GM12892 (cell line): Measurements from ENCODE around the gene LIPN.

Experiments used
- POLR2A ChIP-seq: IDR thresholded peaks from 2 replicates; pipeline ENCODE4 v1.6.1; 2011; ENCODE audit warnings: low read depth, low read length, control low read depth
- POLR2AphosphoS5 ChIP-seq: IDR thresholded peaks from 2 replicates; pipeline ENCODE4 v1.6.1; 2011; ENCODE audit warnings: low read depth, low read length, control low read depth
- TAF1 ChIP-seq: IDR thresholded peaks from 2 replicates; pipeline ENCODE4 v1.6.1; 2011; ENCODE audit warnings: low read depth, mild to moderate bottlenecking, control low read depth, low read length, borderline replicate concordance

DNA sequence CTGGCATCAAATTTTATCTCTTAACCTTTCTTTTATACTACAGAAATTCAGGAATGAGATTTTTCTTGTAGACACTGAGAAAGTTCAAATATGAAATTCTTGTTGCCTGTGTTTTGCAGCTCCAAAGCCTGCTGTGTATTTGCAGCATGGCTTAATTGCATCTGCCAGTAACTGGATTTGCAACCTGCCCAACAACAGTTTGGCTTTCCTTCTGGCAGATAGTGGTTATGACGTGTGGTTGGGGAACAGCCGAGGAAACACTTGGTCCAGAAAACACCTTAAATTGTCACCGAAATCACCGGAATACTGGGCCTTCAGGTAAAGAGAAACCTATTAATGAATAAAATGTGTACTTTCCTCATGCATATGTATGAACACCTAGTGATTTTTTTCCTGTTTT is 29.0 kb upstream of the LIPN start:
- TF ChIP-seq POLR2A (no peak), POLR2AphosphoS5 (no peak), TAF1 (no peak)
